K562 (cell line): Measurements from ENCODE around the gene PAF1. TPM values are rescaled to one million over a fixed set of nuclear protein-coding genes. Genes with fewer than 3 reads are reported as not detected.

Experiments used
- CBFB ChIP-seq: sonication (generic); formaldehyde crosslinking; IDR thresholded peaks from 2 replicates; pipeline ENCODE4 v1.4.0; 2020; ENCODE audit warnings: mild to moderate bottlenecking, missing genetic modification reagents
- ELF1 ChIP-seq: fragments of 200-800 bp; sonication (Bioruptor generic); IDR thresholded peaks from 2 replicates; pipeline ENCODE4 v1.6.1; 2016; ENCODE audit warnings: missing genetic modification characterization, missing compliant biosample characterization
- HDAC8 ChIP-seq: fragments of 450-650 bp; IDR thresholded peaks from 2 replicates; pipeline ENCODE4 v1.6.1; 2016; ENCODE audit warnings: mild to moderate bottlenecking, missing genetic modification characterization, moderate library complexity, missing compliant biosample characterization
- HLTF ChIP-seq: fragments of 450-650 bp; IDR thresholded peaks from 2 replicates; pipeline ENCODE4 v1.6.1; 2016
- HNRNPUL1 ChIP-seq: fragments of 200-400 bp; formaldehyde crosslinking; IDR thresholded peaks from 2 replicates; pipeline ENCODE4 v1.6.1; 2017; ENCODE audit warnings: low read length
- HOXB6 ChIP-seq: fragments of 250-450 bp; sonication (Bioruptor Pico); IDR thresholded peaks from 2 replicates; pipeline ENCODE4 v1.5.1; 2022; ENCODE audit warnings: mild to moderate bottlenecking, borderline replicate concordance
- HSF4 ChIP-seq: fragments of 250-450 bp; sonication (Bioruptor Pico); IDR thresholded peaks from 2 replicates; pipeline ENCODE4 v2.1.2; 2022; ENCODE audit warnings: mild to moderate bottlenecking, moderate library complexity, borderline replicate concordance
- KDM5B ChIP-seq: fragments of 200-600 bp; sonication (generic); IDR thresholded peaks from 2 replicates; pipeline ENCODE4 v1.6.1; 2012; ENCODE audit warnings: low read depth, mild to moderate bottlenecking, moderate library complexity, low read length, control low read depth, inconsistent platforms; ENCODE audit not compliant: insufficient replicate concordance
- RBM25 ChIP-seq: fragments of 200-400 bp; formaldehyde crosslinking; IDR thresholded peaks from 2 replicates; pipeline ENCODE4 v1.6.1; 2018; ENCODE audit warnings: low read length, low read depth, moderate library complexity; ENCODE audit not compliant: severe bottlenecking
- RBM34 ChIP-seq: fragments of 200-400 bp; formaldehyde crosslinking; IDR thresholded peaks from 2 replicates; pipeline ENCODE4 v1.6.1; 2018; ENCODE audit warnings: low read length, borderline replicate concordance; ENCODE audit not compliant: insufficient read depth
- SAP30 ChIP-seq: fragments of 200-600 bp; sonication (generic); IDR thresholded peaks from 2 replicates; pipeline ENCODE4 v1.6.1; 2012; ENCODE audit warnings: borderline replicate concordance, low read depth, mild to moderate bottlenecking, moderate library complexity, low read length, control low read depth, inconsistent platforms; ENCODE audit not compliant: insufficient read depth, poor library complexity, severe bottlenecking
- SMARCA4 ChIP-seq: fragments of 450-650 bp; IDR thresholded peaks from 2 replicates; pipeline ENCODE4 v1.6.1; 2016
- SRSF1 ChIP-seq: fragments of 200-400 bp; formaldehyde crosslinking; IDR thresholded peaks from 2 replicates; pipeline ENCODE4 v1.6.1; 2017; ENCODE audit warnings: mild to moderate bottlenecking, low read depth, low read length, moderate library complexity
- TGIF2 ChIP-seq: sonication (generic); formaldehyde crosslinking; IDR thresholded peaks from 2 replicates; pipeline ENCODE4 v1.8.1; 2022; ENCODE audit warnings: mild to moderate bottlenecking, missing genetic modification reagents, moderate library complexity
- U2AF1 ChIP-seq: fragments of 200-400 bp; formaldehyde crosslinking; optimal IDR thresholded peaks from 2 replicates; pipeline ENCODE3; 2017; ENCODE audit warnings: mild to moderate bottlenecking, low read depth, low read length, moderate library complexity
- ZC3H8 ChIP-seq: fragments of 450-650 bp; IDR thresholded peaks from 2 replicates; pipeline ENCODE4 v1.6.1; 2017
- ZNF140 ChIP-seq: fragments of 250-450 bp; sonication (Bioruptor Pico); IDR thresholded peaks from 2 replicates; pipeline ENCODE4 v1.8.0; 2021; ENCODE audit warnings: moderate library complexity, mild to moderate bottlenecking, inconsistent platforms
- ZNF431 ChIP-seq: sonication (generic); formaldehyde crosslinking; IDR thresholded peaks from 2 replicates; pipeline ENCODE4 v1.8.0; 2022; ENCODE audit warnings: mild to moderate bottlenecking, missing genetic modification reagents
- ZNF668 ChIP-seq: fragments of 250-450 bp; sonication (Bioruptor Pico); IDR thresholded peaks from 2 replicates; pipeline ENCODE4 v1.8.0; 2022; ENCODE audit warnings: mild to moderate bottlenecking, inconsistent platforms
- polyA plus RNA-seq, 8 experiments: library from polyadenylated mRNA; depleted of rRNA in 4 of 8; stranded (reverse) in 5 of 8; unstranded in 3 of 8; fragments of >200 nt; fragmentation: Nextera tagmentation in 2 of 8; fragmentation: Illumina TruSeq in 1 of 8; extraction: Ambion mirVana in 2 of 8; extraction: Trizol in 1 of 8; gene quantifications; 2 replicates each; pipeline versions ENCODE4 v1.2.1 to v1.2.3, GENCODE V29; 2011 to 2014; ENCODE audit warnings: inconsistent platforms in 1 of 8, missing spikeins in 1 of 8
- total RNA-seq, 7 experiments: library from RNA; depleted of rRNA in 6 of 7; stranded (reverse); fragments of >200 nt in 6 of 7; fragmentation: Illumina TruSeq in 2 of 7; extraction: Trizol in 2 of 7; gene quantifications; 2 replicates each; pipeline versions ENCODE4 v1.2.1 to v1.2.3, GENCODE V29; 2011 to 2021; ENCODE audit warnings: low replicate concordance in 1 of 7
- TF ChIP-seq, protein P1 (sequence below), 3 experiments: fragments of 200-800 bp in 1 of 3; fragments of 250-450 bp in 1 of 3; fragments of 450-650 bp in 1 of 3; sonication (Bioruptor Pico) in 1 of 3; sonication (Bioruptor generic) in 1 of 3; formaldehyde crosslinking in 1 of 3; IDR thresholded peaks; 2 replicates each; pipeline versions ENCODE4 v1.6.1 to v1.8.0; 2016 to 2022; ENCODE audit warnings: mild to moderate bottlenecking in 2 of 3, missing genetic modification characterization in 2 of 3, missing compliant biosample characterization in 1 of 3, moderate library complexity in 1 of 3
- TF ChIP-seq, protein P2 (sequence below): fragments of 450-650 bp; formaldehyde crosslinking; IDR thresholded peaks from 2 replicates; pipeline ENCODE4 v1.4.0; 2022; ENCODE audit warnings: missing genetic modification characterization
- TF ChIP-seq, protein P3 (sequence below): fragments of 250-450 bp; sonication (Bioruptor Pico); IDR thresholded peaks from 2 replicates; pipeline ENCODE4 v1.4.0; 2020; ENCODE audit warnings: mild to moderate bottlenecking, moderate library complexity

PAF1 gene
- total and polyA plus RNA-seq, 9 of the 15 experiments (the other 6 are each of a cell fraction or from before 2014, with no cell fraction given) = 1.5 to 45.0 (median 33.8) TPM

DNA sequence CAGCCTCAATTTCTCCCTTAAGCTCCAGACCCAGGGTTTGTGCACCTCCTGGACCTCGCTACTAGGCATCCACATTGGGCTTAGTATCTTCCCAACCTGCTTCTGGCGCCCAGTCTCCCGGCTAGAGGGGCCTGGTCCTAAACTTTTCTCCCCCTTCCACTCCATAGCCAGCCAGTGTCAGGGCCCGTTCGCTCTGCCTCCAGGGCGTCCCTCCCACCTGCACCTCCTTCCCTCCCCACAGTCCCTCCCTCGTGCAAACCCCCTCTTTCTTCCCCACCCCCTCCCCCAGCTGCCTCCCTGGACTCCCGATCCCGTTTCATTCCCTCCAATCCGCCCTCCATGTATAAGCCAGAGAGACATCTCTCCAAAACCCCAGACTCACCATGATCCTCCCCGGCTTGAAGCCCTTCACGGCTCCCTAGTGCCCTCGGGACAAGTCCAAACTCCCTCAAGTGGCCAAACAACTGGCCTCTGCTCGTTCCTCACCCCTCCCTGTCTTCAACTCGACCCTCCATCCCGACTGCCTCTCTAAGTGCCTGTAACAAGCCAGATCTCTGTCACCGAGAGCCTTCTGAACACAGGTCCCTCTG is 49.7 kb downstream of the PAF1 start (continued):
- TF ChIP-seq U2AF1 (no peak), TGIF2 (no peak), SMARCA4 (no peak), ZC3H8 (no peak), HLTF (peak; percentile 70; the same call in 1 of the 2 replicates), ZNF431 (no peak), SRSF1 (no peak), KDM5B (no peak), ZNF140 (CRISPR knock-in tag) (no peak), RBM34 (no peak), ZNF668 (CRISPR knock-in tag) (no peak), RBM25 (peak; percentile 40), CBFB (CRISPR knock-in tag) (no peak), ELF1 (no peak), SAP30 (no peak), HNRNPUL1 (no peak), HDAC8 (no peak), HOXB6 (no peak), HSF4 (CRISPR knock-in tag) (no peak)
- TF ChIP-seq, protein P1, sequence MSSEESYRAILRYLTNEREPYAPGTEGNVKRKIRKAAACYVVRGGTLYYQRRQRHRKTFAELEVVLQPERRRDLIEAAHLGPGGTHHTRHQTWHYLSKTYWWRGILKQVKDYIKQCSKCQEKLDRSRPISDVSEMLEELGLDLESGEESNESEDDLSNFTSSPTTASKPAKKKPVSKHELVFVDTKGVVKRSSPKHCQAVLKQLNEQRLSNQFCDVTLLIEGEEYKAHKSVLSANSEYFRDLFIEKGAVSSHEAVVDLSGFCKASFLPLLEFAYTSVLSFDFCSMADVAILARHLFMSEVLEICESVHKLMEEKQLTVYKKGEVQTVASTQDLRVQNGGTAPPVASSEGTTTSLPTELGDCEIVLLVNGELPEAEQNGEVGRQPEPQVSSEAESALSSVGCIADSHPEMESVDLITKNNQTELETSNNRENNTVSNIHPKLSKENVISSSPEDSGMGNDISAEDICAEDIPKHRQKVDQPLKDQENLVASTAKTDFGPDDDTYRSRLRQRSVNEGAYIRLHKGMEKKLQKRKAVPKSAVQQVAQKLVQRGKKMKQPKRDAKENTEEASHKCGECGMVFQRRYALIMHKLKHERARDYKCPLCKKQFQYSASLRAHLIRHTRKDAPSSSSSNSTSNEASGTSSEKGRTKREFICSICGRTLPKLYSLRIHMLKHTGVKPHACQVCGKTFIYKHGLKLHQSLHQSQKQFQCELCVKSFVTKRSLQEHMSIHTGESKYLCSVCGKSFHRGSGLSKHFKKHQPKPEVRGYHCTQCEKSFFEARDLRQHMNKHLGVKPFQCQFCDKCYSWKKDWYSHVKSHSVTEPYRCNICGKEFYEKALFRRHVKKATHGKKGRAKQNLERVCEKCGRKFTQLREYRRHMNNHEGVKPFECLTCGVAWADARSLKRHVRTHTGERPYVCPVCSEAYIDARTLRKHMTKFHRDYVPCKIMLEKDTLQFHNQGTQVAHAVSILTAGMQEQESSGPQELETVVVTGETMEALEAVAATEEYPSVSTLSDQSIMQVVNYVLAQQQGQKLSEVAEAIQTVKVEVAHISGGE (CRISPR knock-in tag; IDR thresholded peaks at IDR 0.05) = no peak
- TF ChIP-seq, protein P2, sequence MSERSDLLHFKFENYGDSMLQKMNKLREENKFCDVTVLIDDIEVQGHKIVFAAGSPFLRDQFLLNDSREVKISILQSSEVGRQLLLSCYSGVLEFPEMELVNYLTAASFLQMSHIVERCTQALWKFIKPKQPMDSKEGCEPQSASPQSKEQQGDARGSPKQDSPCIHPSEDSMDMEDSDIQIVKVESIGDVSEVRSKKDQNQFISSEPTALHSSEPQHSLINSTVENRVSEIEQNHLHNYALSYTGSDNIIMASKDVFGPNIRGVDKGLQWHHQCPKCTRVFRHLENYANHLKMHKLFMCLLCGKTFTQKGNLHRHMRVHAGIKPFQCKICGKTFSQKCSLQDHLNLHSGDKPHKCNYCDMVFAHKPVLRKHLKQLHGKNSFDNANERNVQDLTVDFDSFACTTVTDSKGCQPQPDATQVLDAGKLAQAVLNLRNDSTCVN (CRISPR knock-in tag) = 0 out of 2 replicates have a peak, but pooled peaks have one; percentile 35
- TF ChIP-seq, protein P3, sequence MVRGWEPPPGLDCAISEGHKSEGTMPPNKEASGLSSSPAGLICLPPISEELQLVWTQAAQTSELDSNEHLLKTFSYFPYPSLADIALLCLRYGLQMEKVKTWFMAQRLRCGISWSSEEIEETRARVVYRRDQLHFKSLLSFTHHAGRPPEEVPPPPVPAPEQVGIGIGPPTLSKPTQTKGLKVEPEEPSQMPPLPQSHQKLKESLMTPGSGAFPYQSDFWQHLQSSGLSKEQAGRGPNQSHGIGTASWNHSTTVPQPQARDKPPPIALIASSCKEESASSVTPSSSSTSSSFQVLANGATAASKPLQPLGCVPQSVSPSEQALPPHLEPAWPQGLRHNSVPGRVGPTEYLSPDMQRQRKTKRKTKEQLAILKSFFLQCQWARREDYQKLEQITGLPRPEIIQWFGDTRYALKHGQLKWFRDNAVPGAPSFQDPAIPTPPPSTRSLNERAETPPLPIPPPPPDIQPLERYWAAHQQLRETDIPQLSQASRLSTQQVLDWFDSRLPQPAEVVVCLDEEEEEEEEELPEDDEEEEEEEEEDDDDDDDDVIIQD (CRISPR knock-in tag) = no peak
